DOHH2 (cell line): ENCODE measurements around the gene RINL.

Experiments used
- H3F3A ChIP-seq: fragments of 200-600 bp; sonication (generic), shearing (Covaris generic); 2 replicates; pipeline ENCODE4 v1.6.0; 2016; ENCODE audit warnings: antibody characterized with exemption, mild to moderate bottlenecking; ENCODE audit not compliant: control insufficient read depth, insufficient read depth
- H3K27ac ChIP-seq: fragments of 200-600 bp; sonication (generic); 2 replicates; pipeline ENCODE4 v1.5.1; 2014; ENCODE audit warnings: low read depth, mild to moderate bottlenecking, low read length, moderate library complexity
- H3K27me3 ChIP-seq: fragments of 200-600 bp; sonication (generic); 2 replicates; pipeline ENCODE4 v1.6.1; 2014; ENCODE audit warnings: mild to moderate bottlenecking, low read length, mixed read lengths; ENCODE audit not compliant: control insufficient read depth
- H3K36me3 ChIP-seq: fragments of 200-600 bp; sonication (generic); 2 replicates; pipeline ENCODE4 v1.6.1; 2014; ENCODE audit warnings: mild to moderate bottlenecking, low read length, moderate library complexity, mixed read lengths; ENCODE audit not compliant: control insufficient read depth
- H3K4me1 ChIP-seq: fragments of 200-600 bp; sonication (generic); 2 replicates; pipeline ENCODE4 v1.6.1; 2014; ENCODE audit warnings: mild to moderate bottlenecking, low read length, mixed read lengths; ENCODE audit not compliant: control insufficient read depth
- H3K4me2 ChIP-seq: fragments of 200-600 bp; sonication (generic); 2 replicates; pipeline ENCODE4 v1.6.0; 2014; ENCODE audit warnings: mild to moderate bottlenecking, low read length, moderate library complexity
- H3K4me3 ChIP-seq: fragments of 200-600 bp; sonication (generic); 2 replicates; pipeline ENCODE4 v1.5.1; 2014; ENCODE audit warnings: mild to moderate bottlenecking, low read length, mixed read lengths
- H3K79me2 ChIP-seq: fragments of 200-600 bp; sonication (generic); 2 replicates; pipeline ENCODE4 v1.6.1; 2014; ENCODE audit warnings: mild to moderate bottlenecking, low read length, mixed read lengths; ENCODE audit not compliant: control insufficient read depth
- H3K9me2 ChIP-seq: fragments of 200-600 bp; sonication (generic); replicated peaks from 2 replicates; pipeline ENCODE4 v1.6.1; 2014; ENCODE audit warnings: mild to moderate bottlenecking, low read length, mixed read lengths; ENCODE audit not compliant: control insufficient read depth
- H3K9me3 ChIP-seq: fragments of 200-600 bp; sonication (generic); 2 replicates; pipeline ENCODE4 v1.6.1; 2014; ENCODE audit warnings: antibody characterized with exemption, low read length, mixed read lengths; ENCODE audit not compliant: control insufficient read depth, insufficient read depth
- H4K20me1 ChIP-seq: fragments of 200-600 bp; sonication (generic); 2 replicates; pipeline ENCODE4 v1.6.0; 2014; ENCODE audit warnings: low read depth, mild to moderate bottlenecking, antibody characterized with exemption, low read length, moderate library complexity; ENCODE audit not compliant: control insufficient read depth, insufficient read depth
- CTCF ChIP-seq: fragments of 200-600 bp; sonication (generic); IDR thresholded peaks from one replicate; pipeline ENCODE4 v1.5.1; 2014; ENCODE audit warnings: antibody characterized with exemption, mild to moderate bottlenecking, low read depth, low read length; ENCODE audit not compliant: poor library complexity, severe bottlenecking
- EZH2phosphoT487 ChIP-seq: fragments of 200-600 bp; sonication (generic); IDR thresholded peaks from 2 replicates; pipeline ENCODE4 v1.6.1; 2017; ENCODE audit warnings: borderline replicate concordance, mild to moderate bottlenecking, antibody characterized with exemption, low read length, moderate library complexity, mixed read lengths

RINL gene

GRCh38 chr19:38870612-38871011 is 7.5 kb downstream of the RINL start:
- H3K9me3 ChIP-seq: no peaks in the 10 kb centered on the region
- peaks cover 30% of the 10 kb centered on the region for H3K36me3 ChIP-seq
- H3K4me3 ChIP-seq: peak overlapping the region; percentile 97
- peaks cover 53% of the 10 kb centered on the region for H3K4me1 ChIP-seq
- no peaks in the 10 kb centered on the region for H4K20me1 ChIP-seq
- TF ChIP-seq CTCF: no peak
- TF ChIP-seq EZH2phosphoT487: no peak
- no peak overlapping the region for H3K27ac ChIP-seq
- peaks cover 24% of the 10 kb centered on the region for H3K79me2 ChIP-seq
- peak overlapping the region; percentile 100 for H3K4me2 ChIP-seq
- H3F3A ChIP-seq: peaks cover 29% of the 10 kb centered on the region
- H3K9me2 ChIP-seq: no peaks in the 10 kb centered on the region
- no peaks in the 10 kb centered on the region for H3K27me3 ChIP-seq

GRCh38 chr19:38869836-38870607 is 8.1 kb downstream of the RINL start:
- peaks cover 24% of the 10 kb centered on the region for H3K79me2 ChIP-seq
- peak overlapping the region; percentile 78 for H3K27ac ChIP-seq
- TF ChIP-seq CTCF: peak; percentile 95
- TF ChIP-seq EZH2phosphoT487: no peak
- peak overlapping the region; percentile 100 for H3K4me2 ChIP-seq
- H3K9me2 ChIP-seq: no peaks in the 10 kb centered on the region
- H3K36me3 ChIP-seq: peaks cover 30% of the 10 kb centered on the region
- H3K27me3 ChIP-seq: no peaks in the 10 kb centered on the region
- H4K20me1 ChIP-seq: no peaks in the 10 kb centered on the region
- peaks cover 34% of the 10 kb centered on the region for H3F3A ChIP-seq
- no peaks in the 10 kb centered on the region for H3K9me3 ChIP-seq
- H3K4me1 ChIP-seq: peaks cover 59% of the 10 kb centered on the region
- peak overlapping the region; percentile 97 for H3K4me3 ChIP-seq

GRCh38 chr19:38869160-38869835 is 8.8 kb downstream of the RINL start:
- Histone ChIP-seq H3K4me3 (peak overlapping the region; percentile 97), H3K9me2 (no peaks in the 10 kb centered on the region), H3K36me3 (peaks cover 30% of the 10 kb centered on the region), H3K4me2 (peak overlapping the region; percentile 100), H3K79me2 (peaks cover 24% of the 10 kb centered on the region), H3K9me3 (no peaks in the 10 kb centered on the region), H3K27ac (peak overlapping the region; percentile 78), H4K20me1 (no peaks in the 10 kb centered on the region), H3K4me1 (peaks cover 66% of the 10 kb centered on the region), H3F3A (peaks cover 41% of the 10 kb centered on the region), H3K27me3 (no peaks in the 10 kb centered on the region)
- TF ChIP-seq CTCF: no peak
- no peak for TF ChIP-seq EZH2phosphoT487
